Nucleus accumbens (tissue), 56 donors: ENCODE measurements around the gene HSFY1.
"Not testable (repeated sequence)": the region's sequence is repeated elsewhere in the genome, so short reads cannot be mapped to it uniquely, and the experiment has no call there.

Experiments
- DNase-seq, 56 donors: peaks; one replicate each; lab custom pipeline; 2025; lab: John Stamatoyannopoulos, UW

HSFY1 gene

GRCh38 chrY:18546420-18546819, at the start of gene HSFY1:
Gene HSFY1, plus strand, starts transcription at chrY:18546720. Its CDS starts 68 bp downstream, at chrY:18546788.
- not testable (repeated sequence) for DNase-seq

GRCh38 chrY:18504266-18504665, 42.3 kb upstream of the HSFY1 start:
- not testable (repeated sequence) for DNase-seq

- DNase-seq: not testable (repeated sequence)
Measured at GRCh38 chrY:18530995-18531655, 15.4 kb upstream of the HSFY1 start.

- not testable (repeated sequence) for DNase-seq
Measured at GRCh38 chrY:18538952-18539351, 7.6 kb upstream of the HSFY1 start.

GRCh38 chrY:18553132-18553531, 6.6 kb downstream of the HSFY1 start:
- not testable (repeated sequence) for DNase-seq

- not testable (repeated sequence) for DNase-seq
Measured at GRCh38 chrY:18565915-18566314, 19.4 kb downstream of the HSFY1 start.
